ENCODE results near the gene HSPB3. TPM values are rescaled to one million over a fixed set of nuclear protein-coding genes. Genes with fewer than 3 reads are reported as not detected.
"Not testable (repeated sequence)": the region's sequence is repeated elsewhere in the genome, so short reads cannot be mapped to it uniquely, and the experiment has no call there.

Gene HSPB3
- total and polyA plus RNA-seq, 2 experiments from 2014 or later: 0.77 to 1.8 TPM

- H3K9me2 ChIP-seq (replicated peaks; ENCODE audit: insufficient read depth): no peaks in the 10 kb centered on the region
- no peaks in the 10 kb centered on the region for H3K9me3 ChIP-seq (ENCODE audit: low read depth)
- H2AFZ ChIP-seq: no peak overlapping the region
- DNase-seq (ENCODE audit: low spot score): no peak
- WGBS (ENCODE audit: low lambda C conversion rate, missing lambda C conversion rate): 68% methylated on average over 3 of the region's 3 CpGs
- H3K4me3 ChIP-seq: no peak overlapping the region
- H3K27ac ChIP-seq: no peak overlapping the region
- TF ChIP-seq EZH2phosphoT487 (IDR thresholded peaks at IDR 0.05; ENCODE audit: low read depth, severe bottlenecking, unreplicated experiment) (no peak), CTCF (IDR thresholded peaks at IDR 0.05; ENCODE audit: poor library complexity) (no peak), EZH2 (IDR thresholded peaks at IDR 0.05; ENCODE audit: borderline replicate concordance) (no peak)
- no peaks in the 10 kb centered on the region for H3K4me1 ChIP-seq (ENCODE audit: insufficient read depth)
- no peaks in the 10 kb centered on the region for H3K27me3 ChIP-seq
- no peaks in the 10 kb centered on the region for H3K79me2 ChIP-seq
- no peaks in the 10 kb centered on the region for H4K20me1 ChIP-seq (ENCODE audit: insufficient read depth, poor library complexity, severe bottlenecking)
- no peak overlapping the region for H3K4me2 ChIP-seq
- no peaks in the 10 kb centered on the region for H3K36me3 ChIP-seq (replicated peaks; ENCODE audit: insufficient read depth, low read depth)
Measured at GRCh38 chr5:54415147-54415546, 40.4 kb upstream of the HSPB3 start.

- no peak overlapping the region for H3K27ac ChIP-seq
- no peaks in the 10 kb centered on the region for H3K79me2 ChIP-seq
- no peaks in the 10 kb centered on the region for H3K36me3 ChIP-seq (replicated peaks; ENCODE audit: insufficient read depth, low read depth)
- no peaks in the 10 kb centered on the region for H3K9me2 ChIP-seq (replicated peaks; ENCODE audit: insufficient read depth)
- TF ChIP-seq EZH2 (IDR thresholded peaks at IDR 0.05; ENCODE audit: borderline replicate concordance): no peak
- no peak for TF ChIP-seq CTCF (IDR thresholded peaks at IDR 0.05; ENCODE audit: poor library complexity)
- no peak for TF ChIP-seq EZH2phosphoT487 (IDR thresholded peaks at IDR 0.05; ENCODE audit: low read depth, severe bottlenecking, unreplicated experiment)
- DNase-seq (ENCODE audit: low spot score): no peak
- no peaks in the 10 kb centered on the region for H3K9me3 ChIP-seq (ENCODE audit: low read depth)
- no peaks in the 10 kb centered on the region for H3K27me3 ChIP-seq
- no peak overlapping the region for H3K4me3 ChIP-seq
- no peak overlapping the region for H2AFZ ChIP-seq
- H4K20me1 ChIP-seq (ENCODE audit: insufficient read depth, poor library complexity, severe bottlenecking): no peaks in the 10 kb centered on the region
- no peak overlapping the region for H3K4me2 ChIP-seq
- H3K4me1 ChIP-seq (ENCODE audit: insufficient read depth): no peaks in the 10 kb centered on the region
Measured at GRCh38 chr5:54415896-54416601, 39.5 kb upstream of the HSPB3 start.

GRCh38 chr5:54419573-54420423 lies 35.7 kb upstream of the HSPB3 start:
- not testable (repeated sequence) for H2AFZ ChIP-seq; H3K27me3 ChIP-seq; H3K9me3 ChIP-seq (ENCODE audit: low read depth); H3K4me1 ChIP-seq (ENCODE audit: insufficient read depth); H3K79me2 ChIP-seq; H3K9me2 ChIP-seq (replicated peaks; ENCODE audit: insufficient read depth); H3K4me3 ChIP-seq; H3K27ac ChIP-seq; H3K36me3 ChIP-seq (replicated peaks; ENCODE audit: insufficient read depth, low read depth); H3K4me2 ChIP-seq; H4K20me1 ChIP-seq (ENCODE audit: insufficient read depth, poor library complexity, severe bottlenecking)
- 47% methylated on average over 10 of the region's 10 CpGs for WGBS (ENCODE audit: low lambda C conversion rate, missing lambda C conversion rate)
- peak; percentile 85 for DNase-seq (ENCODE audit: low spot score)
- TF ChIP-seq CTCF (IDR thresholded peaks at IDR 0.05; ENCODE audit: poor library complexity): peak; percentile 98

- H3K4me1 ChIP-seq (ENCODE audit: insufficient read depth); H2AFZ ChIP-seq; H3K4me2 ChIP-seq; H3K27me3 ChIP-seq; H3K9me3 ChIP-seq (ENCODE audit: low read depth); H3K27ac ChIP-seq; H3K36me3 ChIP-seq (replicated peaks; ENCODE audit: insufficient read depth, low read depth); H4K20me1 ChIP-seq (ENCODE audit: insufficient read depth, poor library complexity, severe bottlenecking); DNase-seq (ENCODE audit: low spot score); H3K79me2 ChIP-seq; H3K4me3 ChIP-seq; H3K9me2 ChIP-seq (replicated peaks; ENCODE audit: insufficient read depth): not testable (repeated sequence)
- 96% methylated on average over 10 of the region's 30 CpGs for WGBS (ENCODE audit: low lambda C conversion rate, missing lambda C conversion rate)
Measured at GRCh38 chr5:54420511-54420910, 35.0 kb upstream of the HSPB3 start.

Measured in hepatocyte (in vitro differentiated cells).